MM.1S (cell line): ENCODE measurements around the gene NFATC1.

Source experiments
- EZH2 ChIP-seq: fragments of 300-600 bp; sonication (generic); optimal IDR thresholded peaks from 2 replicates; pipeline ENCODE3; 2017; ENCODE audit warnings: low read depth, mild to moderate bottlenecking, antibody characterized with exemption, low read length, mixed read lengths
- EZH2phosphoT487 ChIP-seq: fragments of 300-600 bp; sonication (generic); IDR thresholded peaks from 2 replicates; pipeline ENCODE4 v1.6.1; 2018; ENCODE audit warnings: antibody characterized with exemption, low read length
- TF ChIP-seq, protein P1 (sequence below): fragments of 300-600 bp; sonication (generic); IDR thresholded peaks from 2 replicates; pipeline ENCODE4 v1.5.1; 2016; ENCODE audit warnings: antibody characterized with exemption, low read length, mixed read lengths

DNA sequence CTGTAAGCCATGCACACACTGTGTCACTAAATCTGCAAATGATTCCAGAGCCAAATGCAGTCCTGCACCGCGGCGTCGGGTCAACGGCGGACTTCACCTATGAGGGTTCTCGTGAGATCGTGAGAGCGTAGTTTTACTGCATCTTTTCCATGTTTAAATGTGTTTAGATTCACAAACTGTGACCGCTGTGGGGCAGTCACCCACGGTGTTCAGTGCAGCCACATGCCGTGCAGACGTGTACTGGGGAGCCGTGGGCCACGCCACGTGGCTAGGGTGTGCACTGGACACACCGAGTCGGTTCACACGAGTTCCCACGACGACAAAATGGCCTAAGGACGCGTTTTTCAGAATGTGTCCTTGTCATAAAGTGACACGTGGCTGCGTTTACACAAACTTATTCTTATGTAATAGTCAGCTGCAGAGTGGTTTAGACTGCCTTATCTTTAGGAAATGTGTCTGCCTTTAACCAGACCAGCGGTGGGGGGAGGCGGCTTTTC is 34.1 kb downstream of the NFATC1 start:
- TF ChIP-seq EZH2 (no peak), EZH2phosphoT487 (no peak)
- TF ChIP-seq, protein P1, sequence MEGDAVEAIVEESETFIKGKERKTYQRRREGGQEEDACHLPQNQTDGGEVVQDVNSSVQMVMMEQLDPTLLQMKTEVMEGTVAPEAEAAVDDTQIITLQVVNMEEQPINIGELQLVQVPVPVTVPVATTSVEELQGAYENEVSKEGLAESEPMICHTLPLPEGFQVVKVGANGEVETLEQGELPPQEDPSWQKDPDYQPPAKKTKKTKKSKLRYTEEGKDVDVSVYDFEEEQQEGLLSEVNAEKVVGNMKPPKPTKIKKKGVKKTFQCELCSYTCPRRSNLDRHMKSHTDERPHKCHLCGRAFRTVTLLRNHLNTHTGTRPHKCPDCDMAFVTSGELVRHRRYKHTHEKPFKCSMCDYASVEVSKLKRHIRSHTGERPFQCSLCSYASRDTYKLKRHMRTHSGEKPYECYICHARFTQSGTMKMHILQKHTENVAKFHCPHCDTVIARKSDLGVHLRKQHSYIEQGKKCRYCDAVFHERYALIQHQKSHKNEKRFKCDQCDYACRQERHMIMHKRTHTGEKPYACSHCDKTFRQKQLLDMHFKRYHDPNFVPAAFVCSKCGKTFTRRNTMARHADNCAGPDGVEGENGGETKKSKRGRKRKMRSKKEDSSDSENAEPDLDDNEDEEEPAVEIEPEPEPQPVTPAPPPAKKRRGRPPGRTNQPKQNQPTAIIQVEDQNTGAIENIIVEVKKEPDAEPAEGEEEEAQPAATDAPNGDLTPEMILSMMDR, result no peak
